BLaER1 treated with 17β-estradiol and CSF1 and Interleukin-3, amounts not matched to agents 10 nM and 100 nM (cell line): ENCODE measurements around the gene RNF128.

ENCODE experiments used
- H3K27ac ChIP-seq, 11 experiments: shearing (Covaris generic); formaldehyde crosslinking; 2 replicates each; pipeline ENCODE4 v1.8.1; 2022
- H3K27me3 ChIP-seq, 11 experiments: shearing (Covaris generic); formaldehyde crosslinking; 2 replicates each; pipeline ENCODE4 v1.8.1; 2022
- H3K36me3 ChIP-seq, 11 experiments: shearing (Covaris generic); formaldehyde crosslinking; 2 replicates each; pipeline ENCODE4 v1.8.1; 2022
- H3K4me1 ChIP-seq, 10 experiments: shearing (Covaris generic); formaldehyde crosslinking; 2 replicates each; pipeline ENCODE4 v1.8.1; 2022
- H3K4me2 ChIP-seq, 11 experiments: shearing (Covaris generic); formaldehyde crosslinking; 2 replicates each; pipeline ENCODE4 v1.8.1; 2022
- H3K4me3 ChIP-seq, 10 experiments: shearing (Covaris generic); formaldehyde crosslinking; 2 replicates each; pipeline ENCODE4 v1.8.1; 2022
- H3K9ac ChIP-seq, 11 experiments: shearing (Covaris generic); formaldehyde crosslinking; 2 replicates each; pipeline ENCODE4 v1.8.1; 2022
- H3K9me3 ChIP-seq, 11 experiments: shearing (Covaris generic); formaldehyde crosslinking; replicated peaks in 1 of 11; 2 replicates each; pipeline ENCODE4 v1.8.1; 2022
- H4K20me1 ChIP-seq, 11 experiments: shearing (Covaris generic); formaldehyde crosslinking; 2 replicates each; pipeline ENCODE4 v1.8.1; 2022
- Cebpa-rat ChIP-seq, 11 experiments: shearing (Covaris generic); IDR thresholded peaks; 2 replicates each; pipeline ENCODE4 v1.8.1; 2022

RNF128 gene

DNA sequence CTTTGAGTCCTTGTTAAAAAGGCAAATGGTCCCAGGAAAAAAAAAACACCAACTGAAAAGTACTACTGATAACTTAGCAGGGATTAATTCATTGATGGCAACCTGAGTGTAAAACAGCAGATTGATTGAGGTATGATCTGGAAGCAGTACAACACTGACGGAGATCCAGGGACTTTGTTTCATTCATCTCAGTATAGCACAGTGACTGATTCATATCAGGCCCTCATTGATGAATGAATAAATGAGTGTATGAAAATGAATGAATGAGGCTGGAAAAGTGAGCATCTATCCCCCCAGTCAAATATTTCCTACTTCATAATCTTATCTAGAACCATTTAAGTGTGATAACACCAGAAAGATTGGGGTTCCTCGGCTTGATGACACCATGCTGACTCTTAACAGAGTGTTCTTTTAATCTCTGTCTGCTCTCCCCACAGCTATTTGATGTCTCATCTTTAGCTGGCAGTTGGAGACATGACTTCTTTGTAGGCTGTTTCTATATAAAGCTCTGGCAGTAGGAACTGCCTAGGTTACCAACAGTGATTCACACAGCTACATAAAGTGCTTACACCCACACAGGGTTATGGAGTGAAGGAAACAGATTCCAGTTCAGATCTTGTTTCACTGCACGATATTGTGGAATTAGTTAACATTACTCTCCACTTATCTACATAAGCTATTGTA is 18.6 kb upstream of the RNF128 start:
- no peak for TF ChIP-seq Cebpa-rat (IDR thresholded peaks at IDR 0.05)
- Histone ChIP-seq H3K27ac (no peak overlapping the region), H3K4me1 (peaks cover 0 to 21% (median 9%) of the 10 kb centered on the region in 10 experiments; a peak in 11 of 20 replicates), H3K9ac (no peak overlapping the region), H3K9me3 (no peaks in the 10 kb centered on the region), H3K27me3 (peaks cover 46 to 100% (median 90%) of the 10 kb centered on the region in 11 experiments; a peak in 21 of 22 replicates), H3K4me3 (no peak overlapping the region), H4K20me1 (no peaks in the 10 kb centered on the region), H3K4me2 (peak overlapping the region in 2 of 11 experiments; percentile 1 to 34; a peak in 3 of 22 replicates), H3K36me3 (no peaks in the 10 kb centered on the region)

DNA sequence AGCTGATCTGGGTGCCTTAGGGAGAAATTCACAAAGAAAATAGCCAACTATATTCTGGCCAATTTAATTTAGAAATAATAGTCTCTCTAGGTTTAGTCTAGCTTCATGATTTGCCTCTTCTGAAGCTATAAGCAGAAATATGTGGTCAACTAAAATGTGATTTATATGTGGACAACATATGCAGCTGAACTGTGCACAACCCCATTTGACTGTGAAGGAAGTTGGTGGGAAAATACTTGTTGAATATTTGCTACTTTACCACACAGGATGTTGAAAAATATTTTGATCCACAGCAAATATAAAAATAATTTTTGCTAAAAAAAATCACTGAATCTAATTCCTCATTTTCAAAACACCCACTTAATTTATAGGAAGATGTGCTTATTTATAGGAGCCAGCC is 15.7 kb upstream of the RNF128 start:
- Histone ChIP-seq H3K36me3 (no peaks in the 10 kb centered on the region), H3K27me3 (peaks cover 46 to 95% (median 83%) of the 10 kb centered on the region in 11 experiments; a peak in 21 of 22 replicates), H3K4me2 (peak overlapping the region in 5 of 11 experiments; percentile 3 to 26 (median 16); a peak in 4 of 22 replicates), H3K4me1 (peaks cover 0 to 21% (median 9%) of the 10 kb centered on the region in 10 experiments; a peak in 11 of 20 replicates), H4K20me1 (no peaks in the 10 kb centered on the region; a peak in 1 of 22 replicates), H3K27ac (no peak overlapping the region), H3K4me3 (no peak overlapping the region), H3K9me3 (no peaks in the 10 kb centered on the region), H3K9ac (no peak overlapping the region)
- TF ChIP-seq Cebpa-rat (IDR thresholded peaks at IDR 0.05): no peak

DNA sequence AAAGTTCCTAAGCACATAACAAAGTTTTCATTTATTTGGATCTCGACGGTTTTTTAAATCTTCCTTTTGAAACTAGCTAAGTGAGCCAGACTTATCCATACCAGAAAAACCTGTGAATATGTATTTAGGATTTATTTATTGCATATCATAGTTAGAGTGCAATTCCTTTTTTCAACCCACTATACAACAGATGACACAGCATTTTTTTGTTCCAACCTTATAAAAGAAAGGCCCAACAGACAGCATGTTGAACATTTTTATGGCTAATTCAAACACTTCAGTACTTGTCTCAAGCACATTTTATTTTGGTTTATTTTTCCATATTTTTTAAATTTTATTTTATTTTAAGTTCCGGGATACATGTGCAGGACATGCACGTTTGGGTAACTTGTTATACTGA is 15.1 kb upstream of the RNF128 start:
- H3K27ac ChIP-seq: no peak overlapping the region
- H3K36me3 ChIP-seq: no peaks in the 10 kb centered on the region
- no peak for TF ChIP-seq Cebpa-rat (IDR thresholded peaks at IDR 0.05)
- no peak overlapping the region for H3K4me3 ChIP-seq
- H3K9me3 ChIP-seq: no peaks in the 10 kb centered on the region
- peaks cover 0 to 21% (median 9%) of the 10 kb centered on the region in 10 experiments; a peak in 11 of 20 replicates for H3K4me1 ChIP-seq
- H3K4me2 ChIP-seq: peak overlapping the region in 2 of 11 experiments; percentile 16 to 26; a peak in 1 of 22 replicates
- peaks cover 51 to 95% (median 83%) of the 10 kb centered on the region in 11 experiments; a peak in 21 of 22 replicates for H3K27me3 ChIP-seq
- H4K20me1 ChIP-seq: no peaks in the 10 kb centered on the region; a peak in 1 of 22 replicates
- no peak overlapping the region for H3K9ac ChIP-seq

DNA sequence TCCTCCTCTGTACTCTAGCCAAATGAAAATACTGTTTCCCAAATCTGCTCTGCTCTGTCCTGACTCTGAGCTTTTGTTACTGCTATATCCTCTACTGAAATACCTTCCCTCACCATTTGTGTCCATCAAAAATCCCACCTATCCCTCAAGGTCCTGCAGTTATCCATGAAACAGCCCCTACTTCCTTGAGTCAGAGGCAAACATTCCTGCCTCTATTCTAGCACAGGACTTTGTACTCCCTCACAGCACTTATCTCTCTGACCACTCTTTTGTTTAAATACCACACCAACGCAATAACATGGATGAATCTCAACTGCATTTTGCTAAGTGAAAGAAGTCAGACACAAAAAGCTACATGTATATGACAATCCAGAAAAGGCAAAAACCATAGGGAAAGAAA is 10.5 kb upstream of the RNF128 start:
- no peak overlapping the region for H3K4me3 ChIP-seq

DNA sequence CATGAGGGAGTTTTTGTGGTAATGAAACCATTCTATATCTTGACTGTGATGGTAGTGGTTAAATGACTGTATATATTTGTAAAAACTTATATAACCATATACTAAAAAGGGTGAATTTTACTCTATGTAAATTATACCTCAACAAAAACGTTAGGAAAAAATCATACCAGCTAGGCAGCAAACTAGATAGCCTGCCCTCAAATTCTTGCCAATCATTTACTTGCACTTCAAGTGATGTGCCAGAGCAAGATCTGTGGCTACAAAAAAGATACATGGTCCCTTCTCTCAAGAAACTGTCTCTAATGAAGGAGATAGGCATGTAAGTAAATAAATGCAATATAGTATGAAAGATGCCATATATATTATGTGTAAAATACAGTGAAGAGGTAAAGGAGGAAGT is 10.0 kb upstream of the RNF128 start:
- Histone ChIP-seq H3K27ac (no peak overlapping the region), H4K20me1 (no peaks in the 10 kb centered on the region; a peak in 1 of 22 replicates), H3K4me2 (no peak overlapping the region), H3K4me1 (no peaks in the 10 kb centered on the region), H3K36me3 (no peaks in the 10 kb centered on the region), H3K9me3 (no peaks in the 10 kb centered on the region), H3K9ac (no peak overlapping the region), H3K27me3 (peaks cover 60 to 97% (median 89%) of the 10 kb centered on the region in 11 experiments), H3K4me3 (no peak overlapping the region)
- TF ChIP-seq Cebpa-rat (IDR thresholded peaks at IDR 0.05): no peak

More for the DNA sequence above, 10.5 kb upstream of the RNF128 start:
- H3K27me3 ChIP-seq: peaks cover 60 to 97% (median 89%) of the 10 kb centered on the region in 11 experiments
- H3K9ac ChIP-seq: no peak overlapping the region
- no peak overlapping the region for H3K4me2 ChIP-seq
- H3K27ac ChIP-seq: no peak overlapping the region
- H3K36me3 ChIP-seq: no peaks in the 10 kb centered on the region
- no peaks in the 10 kb centered on the region; a peak in 1 of 22 replicates for H4K20me1 ChIP-seq
- H3K9me3 ChIP-seq: no peaks in the 10 kb centered on the region
- TF ChIP-seq Cebpa-rat (IDR thresholded peaks at IDR 0.05): no peak
- peaks cover 0 to 3% (median 2%) of the 10 kb centered on the region in 10 experiments; a peak in 10 of 20 replicates for H3K4me1 ChIP-seq

DNA sequence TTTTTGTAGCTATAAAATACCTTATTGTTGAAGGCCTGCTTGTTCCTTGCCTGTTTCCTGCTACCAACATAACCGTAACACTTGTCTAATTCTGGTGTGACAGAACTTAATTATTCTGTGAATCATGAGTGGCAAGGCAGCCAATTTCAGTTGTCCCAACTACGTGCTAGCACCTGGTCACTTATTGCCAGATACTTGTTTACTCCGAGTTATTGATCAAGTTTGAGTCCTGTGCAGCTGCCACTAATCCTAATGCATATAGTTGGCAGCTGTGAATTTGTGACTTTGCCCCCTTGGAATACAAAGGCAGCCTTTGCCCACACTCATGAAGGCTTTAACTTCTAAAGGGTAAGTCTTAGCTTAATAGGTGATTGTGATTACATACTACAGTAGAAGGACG is 7.8 kb upstream of the RNF128 start:
- no peak for TF ChIP-seq Cebpa-rat (IDR thresholded peaks at IDR 0.05)
- H3K27ac ChIP-seq: no peak overlapping the region

DNA sequence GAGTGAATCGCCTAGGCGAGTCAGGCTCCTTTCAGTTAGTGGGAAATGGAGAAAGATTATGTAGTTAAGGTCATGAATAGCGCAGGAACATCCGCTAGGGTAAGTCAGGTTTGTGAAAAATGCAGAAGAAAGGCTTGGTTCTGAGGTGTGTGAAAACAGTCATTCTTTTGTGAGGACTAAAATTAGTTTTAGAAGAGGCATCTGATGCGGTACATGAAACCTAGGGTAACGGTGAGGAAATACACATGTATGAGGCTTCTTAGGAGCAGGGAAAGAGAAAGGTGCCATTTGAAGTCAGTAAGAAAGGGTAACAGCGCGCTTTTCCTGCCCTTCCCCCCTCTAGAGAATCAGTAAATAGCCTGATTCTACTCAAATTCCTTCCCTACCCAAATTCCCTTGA is 570 bp upstream of the RNF128 start:
- no peak for TF ChIP-seq Cebpa-rat (IDR thresholded peaks at IDR 0.05)
- H3K36me3 ChIP-seq: no peaks in the 10 kb centered on the region
- H3K27ac ChIP-seq: no peak overlapping the region
- H3K4me2 ChIP-seq: no peak overlapping the region
- H3K9ac ChIP-seq: no peak overlapping the region
- H4K20me1 ChIP-seq: no peaks in the 10 kb centered on the region; a peak in 1 of 22 replicates
- H3K4me1 ChIP-seq: no peaks in the 10 kb centered on the region
- H3K4me3 ChIP-seq: no peak overlapping the region
- peaks cover 73 to 100% (median 95%) of the 10 kb centered on the region in 11 experiments for H3K27me3 ChIP-seq
- peaks cover 7 to 15% (median 12%) of the 10 kb centered on the region in 11 experiments; a peak in 17 of 22 replicates for H3K9me3 ChIP-seq

More for the DNA sequence above, 7.8 kb upstream of the RNF128 start:
- no peak overlapping the region for H3K9ac ChIP-seq
- peaks cover 70 to 96% (median 90%) of the 10 kb centered on the region in 11 experiments for H3K27me3 ChIP-seq
- H3K4me3 ChIP-seq: no peak overlapping the region
- H4K20me1 ChIP-seq: no peaks in the 10 kb centered on the region; a peak in 2 of 22 replicates
- no peaks in the 10 kb centered on the region for H3K9me3 ChIP-seq
- no peak overlapping the region for H3K4me2 ChIP-seq
- no peaks in the 10 kb centered on the region for H3K36me3 ChIP-seq
- no peaks in the 10 kb centered on the region for H3K4me1 ChIP-seq

DNA sequence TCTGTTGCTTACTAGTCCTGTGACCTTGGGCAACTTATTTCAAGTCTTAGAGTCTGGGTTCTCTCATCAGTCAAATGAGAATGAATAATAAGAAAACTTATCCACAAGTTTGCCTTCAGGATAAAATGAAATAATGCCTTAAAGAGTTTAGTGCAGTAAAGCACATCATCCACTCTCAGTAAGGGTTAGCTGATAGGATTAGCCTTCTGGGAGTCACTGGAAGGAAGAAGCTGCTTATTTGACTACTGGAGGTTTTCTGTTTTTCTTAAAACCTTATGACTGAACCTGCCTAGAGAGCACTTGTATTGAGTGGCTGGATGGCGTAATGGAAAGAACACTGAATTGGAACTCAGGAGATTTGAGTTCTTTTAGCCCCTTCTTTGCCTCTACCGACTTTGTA is 1.8 kb downstream of the RNF128 start:
- no peak overlapping the region for H3K27ac ChIP-seq
- no peak overlapping the region for H3K4me2 ChIP-seq
- H3K9me3 ChIP-seq: peaks cover 7 to 15% (median 12%) of the 10 kb centered on the region in 11 experiments; a peak in 17 of 22 replicates
- no peak overlapping the region for H3K9ac ChIP-seq
- peaks cover 80 to 100% (median 99%) of the 10 kb centered on the region in 11 experiments for H3K27me3 ChIP-seq
- no peak for TF ChIP-seq Cebpa-rat (IDR thresholded peaks at IDR 0.05)
- no peaks in the 10 kb centered on the region for H3K4me1 ChIP-seq
- no peaks in the 10 kb centered on the region for H3K36me3 ChIP-seq
- H3K4me3 ChIP-seq: no peak overlapping the region
- no peaks in the 10 kb centered on the region; a peak in 1 of 22 replicates for H4K20me1 ChIP-seq

DNA sequence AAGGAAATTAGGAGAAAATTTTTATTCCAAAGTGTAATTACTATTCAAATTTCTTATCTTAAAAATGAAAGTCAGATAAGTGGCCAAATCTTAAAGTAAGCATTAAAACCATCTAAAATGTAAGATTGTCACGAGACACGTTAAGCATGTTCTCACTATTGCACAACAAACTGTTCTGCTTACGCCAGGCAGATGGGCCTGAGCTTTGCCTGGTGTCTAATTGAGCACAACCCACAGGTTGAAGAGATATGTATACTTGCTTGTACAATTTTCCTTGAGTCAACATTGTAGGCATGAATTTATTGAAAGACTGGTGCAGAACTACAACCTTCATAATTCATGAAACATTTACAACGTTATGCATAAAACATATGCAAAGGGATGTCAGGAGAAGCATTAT is 3.9 kb downstream of the RNF128 start:
- H3K9me3 ChIP-seq: peaks cover 7 to 15% (median 12%) of the 10 kb centered on the region in 11 experiments; a peak in 17 of 22 replicates
- H3K36me3 ChIP-seq: no peaks in the 10 kb centered on the region
- peaks cover 79 to 100% (median 97%) of the 10 kb centered on the region in 11 experiments for H3K27me3 ChIP-seq
- no peaks in the 10 kb centered on the region for H4K20me1 ChIP-seq
- H3K9ac ChIP-seq: no peak overlapping the region
- H3K27ac ChIP-seq: no peak overlapping the region
- no peak overlapping the region for H3K4me3 ChIP-seq
- no peaks in the 10 kb centered on the region for H3K4me1 ChIP-seq
- H3K4me2 ChIP-seq: no peak overlapping the region
- TF ChIP-seq Cebpa-rat (IDR thresholded peaks at IDR 0.05): peak in 1 of 11 experiments; percentile 49; a peak in 1 of 22 replicates
